ENCODE measurements around the gene IKZF2.

Gene IKZF2

DNA sequence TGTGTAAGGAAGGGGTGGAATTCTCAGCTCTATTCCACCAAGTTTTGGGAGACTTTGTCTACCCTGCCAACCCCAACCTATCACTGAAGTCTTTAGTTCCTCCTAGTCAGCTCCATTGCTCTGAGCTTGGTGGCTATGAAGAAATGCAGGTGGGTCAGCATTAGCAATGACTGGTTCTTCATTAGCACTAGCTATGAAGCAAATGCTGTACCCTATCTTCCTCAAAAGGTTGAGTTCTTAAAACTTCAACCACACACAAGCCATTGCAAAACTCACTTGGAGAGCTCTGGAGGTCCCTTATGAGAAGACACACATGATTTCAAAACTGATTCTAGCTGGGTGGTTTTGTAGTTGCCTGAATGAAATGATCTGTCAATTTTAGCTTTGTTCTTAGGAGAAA, 193.8 kb downstream of the IKZF2 start:
- DNase-seq (ENCODE audit: low spot score) = no peak

DNA sequence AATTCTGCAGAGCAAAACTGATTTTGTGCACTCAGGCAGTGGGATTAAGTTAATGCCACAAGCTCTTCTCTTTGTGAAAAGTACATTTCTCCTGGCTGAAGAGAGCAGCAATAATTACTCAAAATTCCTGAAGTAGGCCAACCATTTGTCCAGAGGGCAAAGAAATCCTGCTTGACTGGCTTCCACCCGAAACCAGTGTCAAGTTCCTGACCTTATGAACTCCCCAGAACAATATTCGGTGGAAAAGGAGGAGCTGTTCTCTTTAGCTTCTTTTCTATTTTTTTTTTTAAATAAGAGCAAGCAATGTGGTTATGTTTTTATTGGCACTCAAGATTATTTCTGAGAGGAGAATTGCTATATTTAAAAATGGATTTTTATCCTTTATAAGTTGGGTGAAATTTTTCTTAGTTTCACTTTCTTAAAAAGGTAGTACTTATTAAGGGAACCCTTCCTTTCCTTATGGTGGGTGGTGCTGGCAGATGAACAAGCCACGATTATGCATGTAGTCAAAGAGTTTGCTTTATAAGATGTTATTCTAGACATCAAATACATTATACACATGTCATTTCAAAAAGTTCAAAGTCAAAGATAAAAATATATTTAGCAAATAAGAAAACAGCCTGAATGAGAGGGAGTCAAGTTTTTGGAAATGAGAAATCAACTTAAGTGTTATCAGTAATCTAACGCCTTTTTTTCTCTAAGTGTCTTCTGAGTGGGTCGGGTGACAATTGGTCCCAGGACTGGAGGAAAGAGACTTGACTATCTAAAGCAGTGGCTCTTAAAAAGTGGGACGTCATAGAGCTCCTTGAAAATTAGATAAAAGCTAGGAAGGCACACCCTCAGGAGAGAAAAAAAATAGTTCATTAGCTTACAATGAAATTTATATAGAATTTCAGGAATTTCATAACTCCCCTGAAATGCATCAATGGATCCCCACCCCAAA, 194.5 kb downstream of the IKZF2 start:
- DNase-seq (ENCODE audit: low spot score) = no peak

DNA sequence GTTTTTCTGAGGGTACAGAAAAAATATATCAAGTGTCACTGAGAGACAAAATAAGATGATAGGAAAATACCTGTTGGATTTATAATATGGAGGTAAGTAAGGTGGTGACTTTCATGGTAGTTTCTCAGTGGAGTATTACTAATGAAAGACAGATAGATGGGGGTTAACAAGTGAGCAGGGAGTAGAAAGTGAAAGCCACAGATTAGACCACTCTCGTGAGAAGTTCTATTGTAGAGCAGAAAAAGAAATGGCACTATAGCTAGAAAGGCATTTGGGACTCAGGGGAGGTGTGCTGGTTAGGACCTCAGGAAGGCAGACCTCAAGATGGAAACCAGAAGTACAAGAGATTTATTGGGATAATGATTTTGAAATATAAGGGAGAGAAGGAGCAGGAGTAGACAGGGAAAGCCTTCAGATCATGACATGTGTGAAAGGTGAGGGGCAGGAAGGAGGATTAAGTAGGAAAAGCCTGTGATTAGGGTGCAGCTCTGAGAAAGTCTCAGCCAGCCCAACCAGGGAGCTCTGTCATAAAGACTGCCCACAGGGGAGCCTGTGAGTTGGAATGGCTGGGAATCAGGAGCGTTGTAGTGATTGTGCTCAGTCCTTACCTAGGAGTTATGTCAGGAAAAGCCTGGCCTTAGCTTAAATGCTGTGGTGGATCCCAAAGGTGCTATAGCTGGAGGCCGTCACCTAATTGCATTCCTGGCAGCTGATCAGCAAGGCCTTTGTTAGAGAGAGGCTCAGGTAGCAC, 198.1 kb downstream of the IKZF2 start:
- no peak for DNase-seq (ENCODE audit: low spot score)

DNA sequence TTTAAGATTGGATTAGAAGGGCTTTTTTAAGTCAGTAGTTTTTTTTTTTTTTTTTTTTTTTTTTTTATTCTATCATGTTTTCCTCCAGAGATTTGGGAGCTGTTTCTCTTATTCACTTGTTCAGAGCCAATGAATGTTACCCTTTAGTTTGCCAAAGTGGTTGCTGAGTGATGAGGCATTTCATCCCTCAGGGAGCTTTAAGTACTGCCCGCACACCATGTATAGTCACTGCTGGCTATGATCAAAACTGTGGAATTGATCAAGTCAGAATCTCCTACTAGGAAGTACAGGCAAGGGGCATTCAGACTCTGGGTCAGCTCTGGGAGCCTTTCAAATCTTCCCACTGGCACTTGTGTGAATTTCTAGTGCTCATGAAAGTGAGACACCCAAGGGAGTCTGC, 201.6 kb downstream of the IKZF2 start:
- no peak for DNase-seq (ENCODE audit: low spot score)

Measured in kidney capillary endothelial cell (primary cell).